B cell (primary cell): ENCODE measurements around the gene ZNF804A.

ENCODE experiments used
- CTCF ChIP-seq: fragments of 200-600 bp; IDR thresholded peaks from one replicate; pipeline ENCODE4 v1.8.0; 2022; ENCODE audit warnings: antibody characterized with exemption, mild to moderate bottlenecking
- EZH2 ChIP-seq: IDR thresholded peaks from 2 replicates; pipeline ENCODE4 v1.6.1; 2012; ENCODE audit warnings: borderline replicate concordance, low read depth, mild to moderate bottlenecking, moderate library complexity, low read length; ENCODE audit not compliant: insufficient read depth, poor library complexity, severe bottlenecking

DNA sequence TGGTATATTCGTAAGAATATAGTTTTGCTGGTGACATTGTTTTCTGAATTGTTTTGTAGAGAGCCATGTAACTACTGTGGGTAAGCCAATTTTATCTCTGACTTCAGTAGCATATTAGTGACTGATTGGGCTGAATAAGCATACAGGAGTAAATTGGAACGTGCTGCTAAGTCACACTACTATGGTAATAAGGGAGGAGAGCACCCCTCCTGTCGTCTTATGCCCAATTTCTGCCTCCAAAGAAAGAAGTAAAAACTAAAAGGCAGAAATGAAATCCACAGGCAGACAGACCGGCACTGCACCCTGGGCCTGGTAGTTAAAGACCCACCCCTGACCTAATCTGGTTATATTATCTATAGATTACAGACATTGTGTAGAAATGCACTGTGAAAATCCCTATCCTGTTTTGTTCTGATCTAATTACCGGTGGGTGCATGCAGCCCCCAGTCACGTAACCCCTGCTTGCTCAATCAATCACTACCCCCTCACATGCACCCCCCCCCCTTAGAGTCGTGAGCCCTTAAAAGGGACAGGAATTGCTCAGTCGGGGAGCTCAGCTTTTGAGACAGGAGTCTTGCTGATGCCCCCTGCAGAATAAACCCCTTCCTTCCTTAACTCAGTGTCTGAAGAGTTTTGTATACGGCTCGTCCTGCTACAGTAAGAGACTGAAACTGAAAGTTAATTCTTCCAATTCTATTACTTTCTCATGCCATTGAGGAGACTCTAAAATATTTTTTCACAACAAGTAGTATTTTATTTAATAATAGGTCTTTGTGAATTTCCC lies 167.0 kb downstream of the ZNF804A start:
- TF ChIP-seq CTCF, result no peak
- no peak for TF ChIP-seq EZH2
